Keratinocyte (primary cell): ENCODE results near the gene SENP8. TPM values are rescaled to one million over a fixed set of nuclear protein-coding genes. Genes with fewer than 3 reads are reported as not detected.

ENCODE experiments used
- DNase-seq: peaks from one replicate; pipeline ENCODE4 v3.0.0-alpha.2; 2011; ENCODE audit warnings: low read depth, missing footprints, low spot score
- FAIRE-seq: peaks from 2 replicates; lab custom pipeline; 2011; peaks lifted over from hg19 to GRCh38; lab: Jason Lieb, UNC
- H2AFZ ChIP-seq: 2 replicates; pipeline ENCODE4 v1.6.0; 2012; ENCODE audit warnings: low read length, control low read depth, inconsistent platforms; ENCODE audit not compliant: control insufficient read depth
- H3K27ac ChIP-seq: 2 replicates; pipeline ENCODE4 v1.5.1; 2011; ENCODE audit warnings: low read length; ENCODE audit not compliant: control insufficient read depth, insufficient read depth
- H3K27me3 ChIP-seq: 3 replicates; pipeline ENCODE4 v1.6.0; 2011; ENCODE audit warnings: low read length; ENCODE audit not compliant: control insufficient read depth, insufficient read depth; ENCODE audit errors: extremely low read depth
- H3K36me3 ChIP-seq, 2 experiments: 2 replicates in 1 of 2; 3 replicates in 1 of 2; pipeline ENCODE4 v1.5.1; 2011; ENCODE audit warnings: low read length in 2 of 2, mild to moderate bottlenecking in 1 of 2; ENCODE audit not compliant: control insufficient read depth in 2 of 2, insufficient read depth in 2 of 2; ENCODE audit errors: extremely low read depth in 1 of 2
- H3K4me1 ChIP-seq: 3 replicates; pipeline ENCODE4 v1.5.1; 2011; ENCODE audit warnings: low read length; ENCODE audit not compliant: control insufficient read depth, insufficient read depth; ENCODE audit errors: extremely low read depth
- H3K4me2 ChIP-seq: 3 replicates; pipeline ENCODE4 v1.6.0; 2011; ENCODE audit warnings: low read depth, low read length; ENCODE audit not compliant: control insufficient read depth, insufficient read depth; ENCODE audit errors: extremely low read depth
- H3K4me3 ChIP-seq, 3 experiments: fragments of 200-600 bp in 1 of 3; sonication (generic) in 1 of 3; 2 replicates in 2 of 3; 3 replicates in 1 of 3; pipeline ENCODE4 v1.5.1; 2011 to 2016; ENCODE audit warnings: low read length in 3 of 3, mild to moderate bottlenecking in 3 of 3, control low read depth in 2 of 3, inconsistent platforms in 1 of 3, low read depth in 1 of 3, mixed read lengths in 1 of 3, mixed run types in 1 of 3, moderate library complexity in 1 of 3; ENCODE audit not compliant: control insufficient read depth in 2 of 3, insufficient read depth in 2 of 3; ENCODE audit errors: extremely low read depth in 1 of 3
- H3K79me2 ChIP-seq: 2 replicates; pipeline ENCODE4 v1.6.0; 2012; ENCODE audit warnings: low read length; ENCODE audit not compliant: control insufficient read depth, insufficient read depth
- H3K9ac ChIP-seq: 3 replicates; pipeline ENCODE4 v1.6.0; 2011; ENCODE audit warnings: low read length; ENCODE audit not compliant: control insufficient read depth, insufficient read depth; ENCODE audit errors: extremely low read depth
- H3K9me1 ChIP-seq: 3 replicates; pipeline ENCODE4 v1.6.0; 2011; ENCODE audit warnings: low read length; ENCODE audit not compliant: control insufficient read depth, insufficient read depth; ENCODE audit errors: extremely low read depth
- H3K9me3 ChIP-seq: 2 replicates; pipeline ENCODE4 v1.5.1; 2012; ENCODE audit warnings: low read depth, low read length; ENCODE audit not compliant: control insufficient read depth
- H4K20me1 ChIP-seq: 3 replicates; pipeline ENCODE4 v1.6.0; 2011; ENCODE audit warnings: low read length; ENCODE audit not compliant: control insufficient read depth, insufficient read depth; ENCODE audit errors: extremely low read depth
- CTCF ChIP-seq, 3 experiments: IDR thresholded peaks in 1 of 3; conservative IDR thresholded peaks in 1 of 3; optimal IDR thresholded peaks in 1 of 3; 2 replicates in 2 of 3; 3 replicates in 1 of 3; pipeline versions ENCODE3 to v1.5.1; 2011; ENCODE audit warnings: low read length in 3 of 3, mild to moderate bottlenecking in 3 of 3, moderate library complexity in 2 of 3, control low read depth in 1 of 3, inconsistent platforms in 1 of 3; ENCODE audit not compliant: insufficient read depth in 2 of 3; ENCODE audit errors: extremely low read depth in 1 of 3
- EZH2 ChIP-seq: IDR thresholded peaks from one replicate; pipeline ENCODE4 v1.6.1; 2012; ENCODE audit warnings: inconsistent platforms, mild to moderate bottlenecking, low read length, moderate library complexity
- dilution Hi-C: fragments of 300-500 bp; cut with MboI; formaldehyde crosslinking; loops from one replicate; pipeline ENCODE4 v1.7.0; 2020; ENCODE audit warnings: low sequenced_read_pairs; ENCODE audit not compliant: extremely low pct_ligation_motif_present
- polyA plus RNA-seq, 5 experiments: library from polyadenylated mRNA; depleted of rRNA in 3 of 5; stranded (reverse) in 3 of 5; stranded (forward) in 1 of 5; unstranded in 1 of 5; fragments of >200 nt; gene quantifications; 1 replicate in 1 of 5; 2 replicates in 3 of 5; 3 replicates in 1 of 5; pipeline versions ENCODE4 v1.2.1 to v1.2.3, GENCODE V29; 2011 to 2012; ENCODE audit warnings: missing spikeins in 2 of 5, low read depth in 1 of 5, low replicate concordance in 1 of 5

SENP8 gene
- polyA plus RNA-seq, 1 donor (not counting 4 experiments of a cell fraction or from before 2014, with no cell fraction given) = 6.0 TPM

- Histone ChIP-seq H3K79me2 (peaks cover 43% of the 10 kb centered on the region), H2AFZ (no peak overlapping the region), H3K36me3 (no peaks in the 10 kb centered on the region), H3K4me2 (no peak overlapping the region), H4K20me1 (peaks cover 3% of the 10 kb centered on the region), H3K9me1 (no peaks in the 10 kb centered on the region), H3K27ac (no peak overlapping the region), H3K4me3 (no peak overlapping the region), H3K4me1 (peaks cover under 1% of the 10 kb centered on the region), H3K9ac (no peak overlapping the region), H3K27me3 (no peaks in the 10 kb centered on the region), H3K9me3 (no peaks in the 10 kb centered on the region)
- dilution Hi-C loops = no loop called here
- DNase-seq = no peak
- FAIRE-seq = no peak
- no peak for TF ChIP-seq EZH2
- TF ChIP-seq CTCF (optimal IDR thresholded peaks at IDR 0.05 in 1 of 3, IDR thresholded peaks at IDR 0.05 in 1 of 3, conservative IDR thresholded peaks at IDR 0.05 in 1 of 3; ENCODE audit: extremely low read depth in 1 of 3, insufficient read depth in 2 of 3, low read length in 3 of 3) = no peak
Measured at GRCh38 chr15:72112116-72112515, 6.1 kb upstream of the SENP8 start.

- TF ChIP-seq CTCF (optimal IDR thresholded peaks at IDR 0.05 in 1 of 3, IDR thresholded peaks at IDR 0.05 in 1 of 3, conservative IDR thresholded peaks at IDR 0.05 in 1 of 3; ENCODE audit: extremely low read depth in 1 of 3, insufficient read depth in 2 of 3, low read length in 3 of 3) (no peak), EZH2 (no peak)
- no peaks in the 10 kb centered on the region for H3K27me3 ChIP-seq
- no peaks in the 10 kb centered on the region for H3K36me3 ChIP-seq
- H3K9ac ChIP-seq = no peak overlapping the region
- H3K9me1 ChIP-seq = no peaks in the 10 kb centered on the region
- FAIRE-seq (no peak), DNase-seq (no peak)
- H3K27ac ChIP-seq = no peak overlapping the region
- dilution Hi-C loops = no loop called here
- H3K4me1 ChIP-seq = no peaks in the 10 kb centered on the region
- no peak overlapping the region for H2AFZ ChIP-seq
- H3K4me2 ChIP-seq = no peak overlapping the region
- no peaks in the 10 kb centered on the region for H3K9me3 ChIP-seq
- H4K20me1 ChIP-seq = peaks cover 3% of the 10 kb centered on the region
- no peak overlapping the region for H3K4me3 ChIP-seq
- H3K79me2 ChIP-seq = peaks cover 44% of the 10 kb centered on the region
Measured at GRCh38 chr15:72112805-72113204, 5.4 kb upstream of the SENP8 start.
